Stimulated activated CD8-positive, alpha-beta memory T cell treated with anti-CD3 and anti-CD28 coated beads, Interleukin-12 subunit alpha, Interleukin-12 subunit beta, amount 100 ng/mL, for 24 hours (primary cell): ENCODE data around the gene SDK2.

Experiments
- DNase-seq: peaks from one replicate; pipeline ENCODE4 v3.0.0-alpha.2; 2020; ENCODE audit errors: extremely low read depth

SDK2 gene

DNA sequence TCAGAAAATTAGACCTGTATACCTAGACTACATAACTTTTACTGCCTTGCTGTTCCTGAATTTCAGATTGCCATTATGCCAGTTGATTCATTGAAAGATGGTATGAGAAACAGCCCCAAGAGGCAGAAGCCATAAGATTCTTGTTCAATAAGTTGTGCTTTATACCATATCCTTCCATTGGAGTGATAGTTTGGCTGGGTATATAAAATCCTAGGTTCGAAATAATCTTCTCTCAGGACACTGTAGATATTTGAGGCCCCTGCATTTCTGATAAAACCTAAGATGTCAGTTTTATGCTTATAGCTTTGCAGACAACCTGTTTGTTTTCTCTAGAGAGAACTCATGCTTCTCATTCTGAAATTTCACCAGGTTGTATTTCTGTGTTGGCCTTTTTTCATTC lies 9.6 kb upstream of the SDK2 start:
- no peak for DNase-seq

DNA sequence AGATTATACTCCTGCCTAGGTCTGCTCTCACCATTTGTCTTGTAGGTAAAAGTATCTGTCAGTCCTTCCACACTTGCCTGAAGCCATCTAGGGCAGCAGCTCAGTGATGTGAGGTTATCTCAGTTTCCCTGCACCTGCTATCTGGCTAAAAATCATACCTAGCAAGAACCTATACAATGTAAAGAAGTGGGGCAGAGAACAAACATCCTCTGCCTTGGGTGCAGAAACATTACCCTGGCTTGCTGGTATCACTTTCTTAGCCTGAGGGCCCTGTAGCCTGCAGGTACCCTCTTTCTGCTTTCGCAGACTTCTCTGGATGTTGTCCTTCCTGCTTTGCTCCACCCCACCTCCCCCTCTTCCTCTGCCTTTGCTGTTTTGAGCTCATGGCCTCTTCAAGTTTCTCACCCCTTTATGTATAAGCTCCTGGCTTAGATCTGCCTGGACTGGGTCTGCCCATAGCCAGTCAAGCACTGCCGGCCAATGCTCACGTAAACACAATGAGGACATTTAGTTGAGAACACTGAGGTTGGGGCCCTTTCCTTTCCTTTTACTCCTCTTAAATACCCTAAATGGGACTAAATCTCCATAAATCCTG lies 8.7 kb upstream of the SDK2 start:
- DNase-seq = no peak

DNA sequence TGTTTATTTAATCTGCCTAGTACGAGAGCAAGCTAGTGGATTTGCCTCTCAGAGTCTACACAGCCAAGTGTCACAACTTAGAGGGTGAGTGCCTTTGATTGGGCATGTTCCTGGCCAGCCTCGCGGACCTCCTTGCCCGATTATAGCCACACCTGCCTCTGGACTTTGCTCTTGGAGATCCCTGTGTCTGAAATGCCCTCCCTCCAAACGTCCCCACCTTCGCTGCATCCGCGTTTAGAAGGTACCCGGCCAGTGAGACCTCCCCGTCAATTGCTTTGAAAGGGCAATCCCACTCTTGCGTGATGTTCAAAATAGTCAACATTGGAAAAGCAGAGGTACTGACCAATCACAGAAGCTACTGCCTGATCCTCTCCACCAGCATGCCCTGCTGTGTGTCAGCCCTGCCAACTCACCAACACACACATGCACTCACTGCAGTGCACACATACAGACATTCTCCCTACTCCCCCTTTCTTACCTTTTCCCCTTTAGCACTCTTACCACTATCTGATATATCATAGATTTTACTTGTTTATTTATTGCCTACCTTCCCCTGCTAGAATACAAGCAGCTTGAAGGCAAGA lies 6.5 kb upstream of the SDK2 start:
- no peak for DNase-seq

GRCh38 chr17:73650140-73650539 lies 5.9 kb upstream of the SDK2 start:
- no peak for DNase-seq

DNA sequence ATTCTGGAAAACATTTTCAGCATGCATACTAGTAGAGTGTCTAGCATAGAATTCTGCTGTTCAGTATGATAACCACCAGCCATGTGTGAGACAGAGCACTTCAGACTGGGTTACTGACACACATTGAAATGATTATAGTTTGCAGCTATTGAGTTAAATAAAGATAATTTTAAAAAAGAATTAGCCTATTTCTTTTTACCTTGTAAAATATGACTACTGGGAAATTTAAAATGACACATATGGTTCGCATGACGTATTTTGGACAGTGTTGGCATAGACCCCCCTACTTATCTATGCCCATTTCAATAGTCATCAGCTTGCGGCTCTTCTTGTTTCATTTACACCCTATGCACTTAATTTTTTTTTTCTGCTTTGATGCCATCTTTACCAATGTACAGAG lies 4.7 kb upstream of the SDK2 start:
- no peak for DNase-seq

DNA sequence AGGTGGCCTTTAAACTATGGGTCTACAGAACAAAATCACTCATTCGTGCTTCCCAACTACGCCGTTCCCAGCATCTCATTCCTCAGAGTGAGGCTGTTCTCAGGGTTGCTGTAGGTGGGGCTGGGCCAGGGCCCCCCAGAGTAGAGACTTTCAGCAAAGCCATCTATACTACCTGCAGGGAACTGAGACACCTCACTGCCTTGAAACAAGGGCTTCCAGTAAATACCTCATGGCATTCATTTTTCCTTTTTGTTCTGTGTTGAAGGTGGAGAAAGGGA lies 4.2 kb upstream of the SDK2 start:
- DNase-seq = no peak

- DNase-seq = no peak
These were observed 3.7 kb upstream of the SDK2 start for GRCh38 chr17:73647772-73648542.

- DNase-seq = no peak
These were observed 3.1 kb upstream of the SDK2 start for GRCh38 chr17:73647301-73647695.

- DNase-seq = no peak
These were observed 2.4 kb upstream of the SDK2 start for GRCh38 chr17:73646409-73647300.

DNA sequence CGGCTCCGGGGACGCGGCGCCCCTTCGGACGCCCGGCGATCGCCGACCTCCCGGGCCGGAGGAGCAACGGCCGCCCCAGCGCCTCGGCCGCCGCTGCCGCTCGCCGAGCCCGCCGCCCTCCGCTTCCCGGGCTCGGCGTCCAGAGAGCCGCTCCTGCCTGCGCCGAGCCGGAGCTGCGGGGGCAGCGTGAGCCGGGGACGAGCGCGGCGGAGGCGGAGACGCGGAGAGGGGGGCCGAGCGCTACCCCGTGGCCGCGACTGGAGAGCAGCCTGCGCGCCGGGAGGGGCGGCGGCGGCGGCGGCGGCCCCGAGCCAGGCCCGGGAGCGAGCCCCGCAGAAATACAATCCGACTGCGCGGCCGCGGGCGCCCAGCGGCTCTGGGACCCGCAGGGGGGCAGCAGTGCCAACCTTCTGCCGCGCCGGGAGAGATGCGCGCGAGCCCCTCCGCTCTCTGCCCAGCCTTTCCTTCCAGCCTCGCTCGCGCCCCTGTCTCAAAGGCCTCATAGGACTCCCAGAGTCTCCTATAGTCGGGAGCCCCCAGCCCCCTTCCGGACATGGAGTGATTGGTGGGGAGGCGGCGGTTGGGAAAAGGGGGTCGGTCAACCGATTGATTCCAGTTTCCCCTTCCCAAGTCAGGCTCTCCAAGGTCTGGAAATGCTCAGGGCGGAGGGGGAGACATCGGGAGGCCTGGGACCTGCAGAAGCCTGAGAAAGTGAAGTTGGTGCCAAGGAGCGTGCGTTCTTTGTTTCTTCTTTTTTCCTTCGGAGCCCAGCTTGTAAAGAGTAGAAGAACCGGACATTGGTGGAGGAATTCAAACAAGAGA lies 1.0 kb upstream of the SDK2 start:
- DNase-seq = no peak

GRCh38 chr17:73643852-73644144 lies 447 bp downstream of the SDK2 start:
- no peak for DNase-seq

GRCh38 chr17:73643001-73643851 lies 1.0 kb downstream of the SDK2 start:
- no peak for DNase-seq

DNA sequence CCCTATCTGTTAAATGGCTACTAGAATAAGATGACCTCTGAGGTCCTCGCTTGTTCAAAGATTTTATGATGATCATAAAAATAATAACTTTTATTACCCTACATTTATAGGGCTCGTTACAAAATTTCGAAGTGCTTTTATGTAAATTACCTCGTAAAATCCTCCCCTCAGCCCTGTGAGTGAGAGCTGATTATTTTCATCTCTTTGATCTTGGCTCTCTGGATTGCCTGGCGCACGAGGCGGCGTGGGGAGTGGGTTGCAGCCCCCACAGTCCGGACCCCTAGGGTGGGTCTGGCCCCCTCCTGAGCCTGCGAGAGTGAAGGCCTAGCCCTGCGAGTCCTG lies 1.6 kb downstream of the SDK2 start:
- DNase-seq = no peak

DNA sequence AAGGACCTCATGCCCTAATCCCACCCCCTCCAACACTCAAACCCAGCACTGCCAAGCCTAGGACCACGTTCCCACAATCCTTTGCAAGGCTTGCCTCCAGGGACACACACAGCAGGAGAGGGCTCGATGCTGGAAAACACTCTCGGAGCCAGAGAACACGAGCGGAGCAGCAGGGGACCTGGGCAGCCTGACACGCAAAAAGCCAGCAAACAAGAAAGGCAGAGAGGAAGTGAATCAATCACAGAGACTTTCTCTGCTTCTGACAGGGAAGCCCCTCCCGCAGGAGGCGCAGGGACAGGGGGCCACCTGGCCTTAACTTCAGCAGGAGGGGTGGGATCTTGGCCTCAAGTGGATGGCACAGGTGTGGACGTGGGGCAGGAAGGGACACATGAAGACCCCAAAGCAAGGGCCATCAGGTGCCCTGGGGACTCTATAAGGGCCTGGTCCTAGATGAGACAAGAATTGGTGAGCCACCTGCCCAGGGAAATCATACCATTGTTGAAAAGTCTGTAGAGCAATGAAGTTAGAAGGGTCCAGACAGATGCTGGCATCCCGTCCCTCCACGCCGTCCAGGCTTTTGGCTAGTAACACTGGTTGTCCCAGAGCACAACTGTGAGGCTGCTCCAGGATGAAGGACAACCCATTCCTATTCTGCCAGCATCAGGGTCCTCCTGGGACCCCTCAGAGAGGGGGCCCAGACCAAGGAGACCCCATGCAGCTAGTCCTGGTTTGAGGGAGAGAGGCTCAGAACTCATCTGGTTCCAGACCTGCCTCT lies 2.2 kb downstream of the SDK2 start:
- DNase-seq = no peak

- no peak for DNase-seq
These were observed 3.6 kb downstream of the SDK2 start for GRCh38 chr17:73640691-73641090.

DNA sequence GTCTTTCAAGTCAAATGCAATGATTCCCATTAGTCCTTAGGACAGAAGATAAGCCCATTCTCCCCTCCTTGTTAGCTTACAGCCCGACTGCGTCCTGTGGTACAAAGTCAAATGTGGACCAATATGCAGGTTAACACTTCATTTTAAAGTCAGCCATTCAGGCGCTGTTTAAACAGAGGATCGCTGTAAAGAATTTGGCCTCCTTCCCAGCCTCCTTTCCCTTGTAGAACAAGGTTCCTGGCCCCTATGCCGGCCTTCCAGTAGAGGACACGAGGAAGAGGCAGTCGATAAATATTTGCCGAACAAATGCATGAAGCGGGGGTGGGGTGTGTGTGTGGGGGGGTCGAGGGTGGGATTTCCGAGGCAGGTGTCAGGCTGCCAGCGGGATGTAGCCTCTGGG lies 4.3 kb downstream of the SDK2 start:
- DNase-seq = no peak

DNA sequence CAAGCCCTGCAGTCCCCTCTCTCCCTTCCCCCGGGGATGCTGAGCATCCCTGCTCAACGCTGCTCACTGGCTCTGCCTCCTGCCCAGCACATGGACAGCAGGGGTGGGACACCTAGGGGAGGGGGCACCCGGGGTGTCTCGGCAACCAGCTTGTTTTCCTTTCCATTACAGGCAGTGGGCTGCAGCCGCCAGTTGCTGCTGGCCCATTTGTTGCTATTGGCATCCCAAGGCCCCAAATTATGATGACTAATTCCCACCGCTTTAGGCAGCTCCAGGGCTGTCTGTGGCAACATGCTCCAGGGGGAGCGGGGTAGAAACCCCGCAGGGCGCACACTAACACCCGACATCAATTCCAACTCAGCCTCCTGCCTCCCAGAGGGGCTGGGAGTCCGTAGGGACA lies 4.9 kb downstream of the SDK2 start:
- DNase-seq = no peak

- no peak for DNase-seq
These were observed 5.7 kb downstream of the SDK2 start for GRCh38 chr17:73638556-73638955.

DNA sequence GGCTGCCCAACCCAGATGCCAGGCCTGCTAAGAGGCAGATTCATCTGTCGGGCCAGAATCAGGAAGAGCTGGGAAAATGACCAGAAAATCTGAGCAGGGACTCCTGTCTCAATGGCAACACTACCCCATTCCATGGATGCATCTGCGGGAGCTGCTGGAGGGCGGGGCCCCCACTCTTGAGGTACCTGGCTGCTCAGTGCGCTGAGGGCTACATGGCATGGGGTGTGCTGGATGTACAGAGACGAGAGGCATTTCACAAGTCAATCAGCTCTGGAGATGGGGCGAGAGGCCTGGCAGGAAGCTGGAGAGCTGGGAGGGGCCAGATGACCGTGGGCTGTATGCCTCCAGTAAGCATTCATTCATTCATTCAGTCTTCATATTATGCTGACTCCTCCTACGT lies 6.4 kb downstream of the SDK2 start:
- no peak for DNase-seq

DNA sequence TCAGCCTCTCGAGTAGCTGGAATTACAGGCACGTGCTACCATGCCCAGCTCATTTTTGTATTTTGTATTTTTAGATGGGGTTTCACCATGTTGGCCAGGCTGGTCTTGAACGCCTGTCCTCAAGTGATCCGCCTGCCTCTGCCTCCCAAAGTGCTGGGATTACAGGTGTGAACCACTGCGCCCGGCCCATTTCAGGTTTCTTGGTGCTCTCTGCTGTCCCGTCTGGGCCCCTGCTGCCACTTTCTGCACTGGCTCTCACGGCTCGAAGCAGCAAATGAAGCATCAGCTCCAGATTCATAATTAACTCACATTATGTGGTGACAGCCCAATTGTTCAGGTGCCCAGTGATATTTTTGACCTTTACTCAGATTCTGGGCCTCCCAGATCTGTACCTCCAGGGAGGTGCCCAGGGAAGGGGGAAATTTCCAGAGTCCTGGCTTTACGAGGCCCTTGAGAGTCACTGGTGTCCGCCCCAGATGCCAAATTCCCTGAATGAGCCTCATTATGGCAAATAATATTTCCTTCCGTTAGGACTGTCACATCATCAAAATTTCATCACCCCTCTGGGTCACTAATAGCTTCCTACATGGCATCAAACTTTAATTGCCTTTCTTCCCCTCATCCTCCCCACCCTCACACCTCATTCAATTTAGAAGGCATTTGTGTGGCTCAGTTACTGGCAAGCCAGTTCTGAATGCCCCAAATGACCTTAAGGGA lies 9.0 kb downstream of the SDK2 start:
- no peak for DNase-seq
